HepG2 (cell line): Measurements from ENCODE around the gene UQCC5. TPM values are rescaled to one million over a fixed set of nuclear protein-coding genes. Genes with fewer than 3 reads are reported as not detected.
A peak's percentile ranks its signal among the peaks of the same experiment; 100 is the strongest.

Source experiments
- AGO1 ChIP-seq: fragments of 200-400 bp; formaldehyde crosslinking; IDR thresholded peaks from 2 replicates; pipeline ENCODE4 v1.6.1; 2017; ENCODE audit warnings: mild to moderate bottlenecking, low read depth, low read length, moderate library complexity; ENCODE audit not compliant: poor library complexity, severe bottlenecking
- AHR ChIP-seq: IDR thresholded peaks from 2 replicates; pipeline ENCODE4 v1.6.1; 2018; ENCODE audit warnings: missing genetic modification reagents, missing compliant biosample characterization
- AKAP8 ChIP-seq: sonication (generic); formaldehyde crosslinking; IDR thresholded peaks from 2 replicates; pipeline ENCODE4 v1.5.1; 2020; ENCODE audit warnings: mild to moderate bottlenecking, missing genetic modification reagents
- CAMTA2 ChIP-seq: sonication (generic); formaldehyde crosslinking; IDR thresholded peaks from 2 replicates; pipeline ENCODE4 v1.4.0; 2020; ENCODE audit warnings: mild to moderate bottlenecking, missing genetic modification reagents, borderline replicate concordance
- CHD4 ChIP-seq: fragments of 200-600 bp; sonication (generic); IDR thresholded peaks from 2 replicates; pipeline ENCODE4 v1.7.0; 2017; ENCODE audit warnings: mild to moderate bottlenecking, low read length, borderline replicate concordance
- FOXA1 ChIP-seq, 2 experiments: fragments of 450-650 bp in 1 of 2; sonication (generic) in 1 of 2; formaldehyde crosslinking in 1 of 2; IDR thresholded peaks; 2 replicates each; pipeline versions ENCODE4 v1.4.0 to v1.6.1; 2016 to 2020; ENCODE audit warnings: missing genetic modification reagents in 1 of 2
- HNF4A ChIP-seq: sonication (generic); formaldehyde crosslinking; IDR thresholded peaks from 2 replicates; pipeline ENCODE4 v1.4.0; 2020; ENCODE audit warnings: missing genetic modification reagents
- MIER3 ChIP-seq: IDR thresholded peaks from 2 replicates; pipeline ENCODE4 v1.6.1; 2016; ENCODE audit warnings: missing compliant biosample characterization, borderline replicate concordance
- NCOA1 ChIP-seq: sonication (generic); formaldehyde crosslinking; IDR thresholded peaks from 2 replicates; pipeline ENCODE4 v1.9.0; 2021; ENCODE audit warnings: missing genetic modification reagents
- NONO ChIP-seq, 2 experiments: fragments of 450-650 bp in 1 of 2; sonication (generic) in 1 of 2; formaldehyde crosslinking in 1 of 2; IDR thresholded peaks in 1 of 2; conservative IDR thresholded peaks in 1 of 2; 2 replicates each; pipeline versions ENCODE4 v1.6.1 to v1.8.0; 2017 to 2022; ENCODE audit warnings: mild to moderate bottlenecking in 1 of 2, missing genetic modification reagents in 1 of 2, moderate library complexity in 1 of 2
- POLR2A ChIP-seq, 2 experiments: IDR thresholded peaks; 2 replicates each; pipeline ENCODE4 v1.6.1; 2011; ENCODE audit warnings: low read depth in 2 of 2, low read length in 2 of 2, mild to moderate bottlenecking in 1 of 2, moderate library complexity in 1 of 2; ENCODE audit not compliant: insufficient read depth in 1 of 2
- RBFOX2 ChIP-seq: fragments of 200-400 bp; formaldehyde crosslinking; IDR thresholded peaks from 2 replicates; pipeline ENCODE4 v1.6.1; 2017; ENCODE audit warnings: low read depth, mild to moderate bottlenecking, low read length
- U2AF1 ChIP-seq: fragments of 200-400 bp; formaldehyde crosslinking; optimal IDR thresholded peaks from 2 replicates; pipeline ENCODE3; 2017; ENCODE audit warnings: mild to moderate bottlenecking, low read depth, low read length
- ZBTB8A ChIP-seq: sonication (generic); formaldehyde crosslinking; IDR thresholded peaks from 2 replicates; pipeline ENCODE4 v1.4.0; 2020; ENCODE audit warnings: mild to moderate bottlenecking, low read depth, missing genetic modification reagents, borderline replicate concordance
- ZC3H13 ChIP-seq: sonication (generic); formaldehyde crosslinking; IDR thresholded peaks from 2 replicates; pipeline ENCODE4 v1.8.1; 2023; ENCODE audit warnings: mild to moderate bottlenecking, missing genetic modification reagents, moderate library complexity
- ZC3H4 ChIP-seq: sonication (generic); formaldehyde crosslinking; IDR thresholded peaks from 2 replicates; pipeline ENCODE4 v1.4.0; 2020; ENCODE audit warnings: missing genetic modification reagents, borderline replicate concordance
- ZNF563 ChIP-seq: sonication (generic); formaldehyde crosslinking; IDR thresholded peaks from 2 replicates; pipeline ENCODE4 v1.8.0; 2022; ENCODE audit warnings: mild to moderate bottlenecking, moderate library complexity, missing genetic modification reagents
- ZNF747 ChIP-seq: sonication (generic); formaldehyde crosslinking; IDR thresholded peaks from 2 replicates; pipeline ENCODE4 v1.8.1; 2023; ENCODE audit warnings: missing genetic modification reagents, mild to moderate bottlenecking, borderline replicate concordance
- polyA plus RNA-seq, 8 experiments: library from polyadenylated mRNA; depleted of rRNA in 3 of 8; stranded (reverse) in 7 of 8; unstranded in 1 of 8; fragments of >200 nt; fragmentation: Illumina TruSeq in 4 of 8; extraction: Trizol in 4 of 8; gene quantifications; 2 replicates each; pipeline versions ENCODE4 v1.2.1 to v1.2.3, GENCODE V29; 2011 to 2016; ENCODE audit warnings: low read depth in 4 of 8, missing spikeins in 1 of 8, mixed read lengths in 1 of 8; ENCODE audit not compliant: insufficient read depth in 1 of 8
- total RNA-seq, 5 experiments: library from RNA; depleted of rRNA; stranded (reverse); fragments of >200 nt; fragmentation: Illumina TruSeq; extraction: Trizol; gene quantifications; 2 replicates each; pipeline ENCODE4 v1.2.3, GENCODE V29; 2016; ENCODE audit warnings: low read depth in 1 of 5
- TF ChIP-seq, protein P1 (sequence below): sonication (generic); formaldehyde crosslinking; IDR thresholded peaks from 2 replicates; pipeline ENCODE4 v1.4.0; 2020; ENCODE audit warnings: missing genetic modification reagents
- TF ChIP-seq, protein P2 (sequence below): sonication (generic); formaldehyde crosslinking; IDR thresholded peaks from 2 replicates; pipeline ENCODE4 v1.8.0; 2022; ENCODE audit warnings: missing genetic modification reagents, low read depth, mild to moderate bottlenecking, borderline replicate concordance
- TF ChIP-seq, protein P3 (sequence below): IDR thresholded peaks from 2 replicates; pipeline ENCODE4 v1.6.1; 2016
- TF ChIP-seq, protein P4 (sequence below): sonication (generic); formaldehyde crosslinking; IDR thresholded peaks from 2 replicates; pipeline ENCODE4 v1.4.0; 2020; ENCODE audit warnings: missing genetic modification reagents

Gene UQCC5
- total and polyA plus RNA-seq, 2 of the 13 experiments (the other 11 are each of a cell fraction or from before 2014, with no cell fraction given), result 15.4 to 29.5 TPM

- TF ChIP-seq, protein P1, sequence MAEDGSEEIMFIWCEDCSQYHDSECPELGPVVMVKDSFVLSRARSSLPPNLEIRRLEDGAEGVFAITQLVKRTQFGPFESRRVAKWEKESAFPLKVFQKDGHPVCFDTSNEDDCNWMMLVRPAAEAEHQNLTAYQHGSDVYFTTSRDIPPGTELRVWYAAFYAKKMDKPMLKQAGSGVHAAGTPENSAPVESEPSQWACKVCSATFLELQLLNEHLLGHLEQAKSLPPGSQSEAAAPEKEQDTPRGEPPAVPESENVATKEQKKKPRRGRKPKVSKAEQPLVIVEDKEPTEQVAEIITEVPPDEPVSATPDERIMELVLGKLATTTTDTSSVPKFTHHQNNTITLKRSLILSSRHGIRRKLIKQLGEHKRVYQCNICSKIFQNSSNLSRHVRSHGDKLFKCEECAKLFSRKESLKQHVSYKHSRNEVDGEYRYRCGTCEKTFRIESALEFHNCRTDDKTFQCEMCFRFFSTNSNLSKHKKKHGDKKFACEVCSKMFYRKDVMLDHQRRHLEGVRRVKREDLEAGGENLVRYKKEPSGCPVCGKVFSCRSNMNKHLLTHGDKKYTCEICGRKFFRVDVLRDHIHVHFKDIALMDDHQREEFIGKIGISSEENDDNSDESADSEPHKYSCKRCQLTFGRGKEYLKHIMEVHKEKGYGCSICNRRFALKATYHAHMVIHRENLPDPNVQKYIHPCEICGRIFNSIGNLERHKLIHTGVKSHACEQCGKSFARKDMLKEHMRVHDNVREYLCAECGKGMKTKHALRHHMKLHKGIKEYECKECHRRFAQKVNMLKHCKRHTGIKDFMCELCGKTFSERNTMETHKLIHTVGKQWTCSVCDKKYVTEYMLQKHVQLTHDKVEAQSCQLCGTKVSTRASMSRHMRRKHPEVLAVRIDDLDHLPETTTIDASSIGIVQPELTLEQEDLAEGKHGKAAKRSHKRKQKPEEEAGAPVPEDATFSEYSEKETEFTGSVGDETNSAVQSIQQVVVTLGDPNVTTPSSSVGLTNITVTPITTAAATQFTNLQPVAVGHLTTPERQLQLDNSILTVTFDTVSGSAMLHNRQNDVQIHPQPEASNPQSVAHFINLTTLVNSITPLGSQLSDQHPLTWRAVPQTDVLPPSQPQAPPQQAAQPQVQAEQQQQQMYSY (CRISPR knock-in tag), result no peak
- TF ChIP-seq NONO (IDR thresholded peaks at IDR 0.05) (no peak), NONO (CRISPR knock-in tag; conservative IDR thresholded peaks at IDR 0.05) (no peak), CHD4 (no peak), ZBTB8A (no peak), MIER3 (CRISPR knock-in tag) (no peak), ZNF747 (CRISPR knock-in tag) (no peak), U2AF1 (no peak), RBFOX2 (peak; percentile 48), AKAP8 (no peak), ZC3H4 (CRISPR knock-in tag) (no peak), FOXA1 (IDR thresholded peaks at IDR 0.05) (no peak), FOXA1 (CRISPR knock-in tag; IDR thresholded peaks at IDR 0.05) (no peak), POLR2A (IDR thresholded peaks at IDR 0.05; ENCODE audit: insufficient read depth in 1 of 2, low read depth in 2 of 2, low read length in 2 of 2) (no peak; a peak in 1 of 4 replicates), NCOA1 (CRISPR knock-in tag) (no peak), ZC3H13 (CRISPR knock-in tag) (peak; percentile 26; the same call in 1 of the 2 replicates), HNF4A (CRISPR knock-in tag) (no peak), ZNF563 (CRISPR knock-in tag) (no peak), CAMTA2 (CRISPR knock-in tag) (no peak), AHR (no peak), AGO1 (peak; percentile 82)
- TF ChIP-seq, protein P2, sequence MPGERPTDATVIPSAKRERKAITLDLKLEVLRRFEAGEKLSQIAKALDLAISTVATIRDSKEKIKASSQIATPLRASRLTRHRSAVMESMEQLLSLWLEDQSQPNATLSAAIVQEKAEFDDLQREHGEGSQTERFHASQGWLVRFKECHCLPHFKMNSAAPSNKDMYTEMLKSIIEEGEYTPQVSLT (CRISPR knock-in tag), result no peak
- TF ChIP-seq, protein P3, sequence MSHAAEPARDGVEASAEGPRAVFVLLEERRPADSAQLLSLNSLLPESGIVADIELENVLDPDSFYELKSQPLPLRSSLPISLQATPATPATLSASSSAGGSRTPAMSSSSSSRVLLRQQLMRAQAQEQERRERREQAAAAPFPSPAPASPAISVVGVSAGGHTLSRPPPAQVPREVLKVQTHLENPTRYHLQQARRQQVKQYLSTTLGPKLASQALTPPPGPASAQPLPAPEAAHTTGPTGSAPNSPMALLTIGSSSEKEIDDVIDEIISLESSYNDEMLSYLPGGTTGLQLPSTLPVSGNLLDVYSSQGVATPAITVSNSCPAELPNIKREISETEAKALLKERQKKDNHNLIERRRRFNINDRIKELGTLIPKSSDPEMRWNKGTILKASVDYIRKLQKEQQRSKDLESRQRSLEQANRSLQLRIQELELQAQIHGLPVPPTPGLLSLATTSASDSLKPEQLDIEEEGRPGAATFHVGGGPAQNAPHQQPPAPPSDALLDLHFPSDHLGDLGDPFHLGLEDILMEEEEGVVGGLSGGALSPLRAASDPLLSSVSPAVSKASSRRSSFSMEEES, result no peak
- TF ChIP-seq, protein P4, sequence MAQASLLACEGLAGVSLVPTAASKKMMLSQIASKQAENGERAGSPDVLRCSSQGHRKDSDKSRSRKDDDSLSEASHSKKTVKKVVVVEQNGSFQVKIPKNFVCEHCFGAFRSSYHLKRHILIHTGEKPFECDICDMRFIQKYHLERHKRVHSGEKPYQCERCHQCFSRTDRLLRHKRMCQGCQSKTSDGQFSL (CRISPR knock-in tag), result 0 out of 2 replicates have a peak, but pooled peaks have one; percentile 24
Observed at GRCh38 chr3:52523386-52524257, 12.8 kb upstream of the UQCC5 start (continued).
